Common myeloid progenitor, CD34-positive (primary cell): ENCODE results near the gene SLC6A11.

ENCODE experiments used
- CTCF ChIA-PET: fragments of 350-600 bp; sonication (Branson Sonifier 250); formaldehyde crosslinking; loops from one replicate; lab custom pipeline; 2021; ENCODE audit warnings: antibody characterized with exemption; lab: Charles Lee
- POLR2A ChIA-PET: fragments of 350-600 bp; sonication (Branson Sonifier 250); formaldehyde crosslinking; loops from one replicate; lab custom pipeline; 2021; ENCODE audit warnings: antibody characterized with exemption; lab: Charles Lee
- DNase-seq, 3 donors: peaks; one replicate each; pipeline versions ENCODE4 v3.0.0 to v3.0.0-alpha.2; 2013
- H3K27ac ChIP-seq, 2 experiments: 1 replicate in 1 of 2; 2 replicates in 1 of 2; pipeline ENCODE4 v1.7.0; 2013; ENCODE audit warnings: inconsistent platforms in 2 of 2, low read length in 2 of 2, mild to moderate bottlenecking in 2 of 2, low read depth in 1 of 2, moderate library complexity in 1 of 2; ENCODE audit not compliant: severe bottlenecking in 2 of 2, insufficient read depth in 1 of 2, poor library complexity in 1 of 2
- H3K27me3 ChIP-seq, 5 experiments: replicated peaks in 2 of 5; 1 replicate in 3 of 5; 2 replicates in 2 of 5; pipeline versions ENCODE4 v1.6.1 to v1.7.0; 2013; ENCODE audit warnings: low read length in 4 of 5, mild to moderate bottlenecking in 2 of 5, moderate library complexity in 2 of 5, inconsistent platforms in 1 of 5; ENCODE audit not compliant: insufficient read depth in 5 of 5, control insufficient read depth in 4 of 5
- H3K36me3 ChIP-seq, 4 experiments: 1 replicate in 2 of 4; 2 replicates in 2 of 4; pipeline versions ENCODE4 v1.6.1 to v1.7.0; 2013; ENCODE audit warnings: low read length in 3 of 4, control low read depth in 1 of 4, mild to moderate bottlenecking in 1 of 4; ENCODE audit not compliant: control insufficient read depth in 4 of 4, insufficient read depth in 4 of 4
- H3K4me1 ChIP-seq, 4 experiments: 1 replicate in 3 of 4; 2 replicates in 1 of 4; pipeline versions ENCODE4 v1.6.1 to v1.7.1; 2013; ENCODE audit warnings: low read length in 3 of 4, mild to moderate bottlenecking in 3 of 4, control low read depth in 1 of 4, inconsistent platforms in 1 of 4, moderate library complexity in 1 of 4; ENCODE audit not compliant: control insufficient read depth in 4 of 4, insufficient read depth in 4 of 4; ENCODE audit errors: control extremely low read depth in 1 of 4
- H3K4me3 ChIP-seq, 7 experiments: 1 replicate in 4 of 7; 2 replicates in 3 of 7; pipeline versions ENCODE4 v1.5.1 to v1.7.0; 2013; ENCODE audit warnings: mild to moderate bottlenecking in 7 of 7, low read length in 6 of 7, moderate library complexity in 6 of 7, inconsistent platforms in 2 of 7, low read depth in 2 of 7, control low read depth in 1 of 7; ENCODE audit not compliant: insufficient read depth in 4 of 7, control insufficient read depth in 1 of 7; ENCODE audit errors: extremely low read depth in 1 of 7
- H3K9me3 ChIP-seq, 5 experiments: 1 replicate in 4 of 5; 2 replicates in 1 of 5; pipeline versions ENCODE4 v1.6.1 to v1.7.1; 2013; ENCODE audit warnings: low read length in 4 of 5, mild to moderate bottlenecking in 2 of 5, inconsistent platforms in 1 of 5, low read depth in 1 of 5, moderate library complexity in 1 of 5; ENCODE audit not compliant: control insufficient read depth in 4 of 5, insufficient read depth in 2 of 5; ENCODE audit errors: control extremely low read depth in 1 of 5
- WGBS: methylation state at CpG from one replicate; pipeline ENCODE4 v1.1.5; 2013; ENCODE audit not compliant: insufficient coverage; 5-methylcytosine and 5-hydroxymethylcytosine counted together

The SLC6A11 gene

GRCh38 chr3:10835406-10835805 is 19.4 kb downstream of the SLC6A11 start:
- DNase-seq, result peak; percentile 5 to 43 (median 32)
- Histone ChIP-seq H3K4me3 (no peak overlapping the region), H3K27ac (no peak overlapping the region), H3K36me3 (no peaks in the 10 kb centered on the region), H3K9me3 (no peaks in the 10 kb centered on the region), H3K27me3 (peaks cover 0 to 2% (median 0%) of the 10 kb centered on the region in 5 experiments), H3K4me1 (peaks cover 0 to 9% (median 8%) of the 10 kb centered on the region in 4 experiments)
- WGBS, result 78% methylated on average over 6 of the region's 8 CpGs
- POLR2A ChIA-PET, result no interaction called here
- CTCF ChIA-PET, result interaction anchor here (0.9 to 1.9 kb wide), 7 partner anchors 9 to 225 kb away, joined by 3 to 12 read pairs (median 3); no protein-coding TSS in a partner anchor

- Histone ChIP-seq H3K4me3 (no peak overlapping the region), H3K27me3 (peaks cover 0 to 2% (median 0%) of the 10 kb centered on the region in 5 experiments), H3K36me3 (no peaks in the 10 kb centered on the region), H3K4me1 (peaks cover 0 to 9% (median 8%) of the 10 kb centered on the region in 4 experiments), H3K27ac (no peak overlapping the region), H3K9me3 (no peaks in the 10 kb centered on the region)
- ChIA-PET POLR2A (no interaction called here), CTCF (interaction anchor here (1.1 to 1.9 kb wide), 4 partner anchors 15 to 96 kb away, joined by 3 to 5 read pairs (median 4); no protein-coding TSS in a partner anchor)
- no peak for DNase-seq
- WGBS, result 100% methylated on average over 1 of the region's 2 CpGs
These were observed 20.6 kb downstream of the SLC6A11 start for GRCh38 chr3:10836676-10837075.

- H3K27ac ChIP-seq, result no peak overlapping the region
- WGBS, result 100% methylated on average over 7 of the region's 8 CpGs
- CTCF ChIA-PET, result interaction anchor here (0.7 kb wide), 1 partner anchor 52 kb away, joined by 3 read pairs; no protein-coding TSS in a partner anchor
- H3K9me3 ChIP-seq, result no peaks in the 10 kb centered on the region
- POLR2A ChIA-PET, result no interaction called here
- no peak overlapping the region for H3K4me3 ChIP-seq
- H3K4me1 ChIP-seq, result peaks cover 0 to 9% (median 8%) of the 10 kb centered on the region in 4 experiments
- H3K36me3 ChIP-seq, result no peaks in the 10 kb centered on the region
- DNase-seq, result no peak
- H3K27me3 ChIP-seq, result peaks cover 0 to 2% (median 0%) of the 10 kb centered on the region in 5 experiments
These were observed 21.8 kb downstream of the SLC6A11 start for GRCh38 chr3:10837849-10838248.

GRCh38 chr3:10839167-10839566 is 23.1 kb downstream of the SLC6A11 start:
- peaks cover 0 to 7% (median 5%) of the 10 kb centered on the region in 4 experiments for H3K4me1 ChIP-seq
- no peak for DNase-seq
- ChIA-PET POLR2A (no interaction called here), CTCF (no interaction called here)
- H3K36me3 ChIP-seq, result no peaks in the 10 kb centered on the region
- H3K4me3 ChIP-seq, result no peak overlapping the region
- H3K27ac ChIP-seq, result no peak overlapping the region
- 92% methylated on average over 4 of the region's 4 CpGs for WGBS
- no peaks in the 10 kb centered on the region for H3K9me3 ChIP-seq
- H3K27me3 ChIP-seq, result peaks cover 0 to 2% (median 0%) of the 10 kb centered on the region in 5 experiments

- H3K36me3 ChIP-seq, result no peaks in the 10 kb centered on the region
These were observed 25.1 kb downstream of the SLC6A11 start for GRCh38 chr3:10841100-10841499.

GRCh38 chr3:10843378-10843777 is 27.4 kb downstream of the SLC6A11 start:
- ChIA-PET POLR2A (no interaction called here), CTCF (interaction anchor here (1.2 to 2.4 kb wide), 5 partner anchors 8 to 85 kb away, joined by 3 to 12 read pairs (median 4); no protein-coding TSS in a partner anchor)
- Histone ChIP-seq H3K4me1 (peaks cover 0 to 18% (median 12%) of the 10 kb centered on the region in 4 experiments), H3K27me3 (peaks cover 0 to 2% (median 0%) of the 10 kb centered on the region in 5 experiments), H3K36me3 (no peaks in the 10 kb centered on the region), H3K4me3 (no peak overlapping the region), H3K9me3 (no peaks in the 10 kb centered on the region), H3K27ac (no peak overlapping the region)
- DNase-seq, result no peak
- 100% methylated on average over 1 of the region's 3 CpGs for WGBS

More at GRCh38 chr3:10841100-10841499, 25.1 kb downstream of the SLC6A11 start:
- WGBS, result 100% methylated on average over 2 of the region's 4 CpGs
- DNase-seq, result no peak
- H3K27ac ChIP-seq, result no peak overlapping the region
- peaks cover 0 to 14% (median 9%) of the 10 kb centered on the region in 4 experiments for H3K4me1 ChIP-seq
- ChIA-PET POLR2A (no interaction called here), CTCF (no interaction called here)
- H3K9me3 ChIP-seq, result no peaks in the 10 kb centered on the region
- H3K4me3 ChIP-seq, result no peak overlapping the region
- H3K27me3 ChIP-seq, result peaks cover 0 to 2% (median 0%) of the 10 kb centered on the region in 5 experiments

GRCh38 chr3:10845001-10845761 is 29.2 kb downstream of the SLC6A11 start:
- Histone ChIP-seq H3K36me3 (no peaks in the 10 kb centered on the region), H3K4me3 (no peak overlapping the region), H3K9me3 (no peaks in the 10 kb centered on the region), H3K27me3 (no peaks in the 10 kb centered on the region), H3K4me1 (peaks cover 0 to 18% (median 12%) of the 10 kb centered on the region in 4 experiments), H3K27ac (no peak overlapping the region)
- ChIA-PET CTCF (interaction anchor here (2.4 kb wide), 1 partner anchor 10 kb away, joined by 12 read pairs; no protein-coding TSS in a partner anchor), POLR2A (interaction anchor here (0.5 kb wide), 1 partner anchor 445 kb away, joined by 4 read pairs; no protein-coding TSS in a partner anchor)
- DNase-seq, result peak in 2 of 3 donors; percentile 45 to 47
- 29% methylated on average over 6 of the region's 6 CpGs for WGBS
